Psoas muscle (tissue), 8 donors: ENCODE measurements around the gene MYLIP. TPM values are rescaled to one million over a fixed set of nuclear protein-coding genes. Genes with fewer than 3 reads are reported as not detected.

Experiments used
- ATAC-seq, 4 donors: fragments of 200-7000 bp; cut with Tn5 transposase; one replicate each; pipeline ENCODE4 v1.9.1; 2020; ENCODE audit warnings: moderate library complexity in 3 of 4, mild to moderate bottlenecking in 2 of 4
- DNase-seq, 2 donors: peaks; one replicate each; pipeline ENCODE4 v3.0.0-alpha.2; 2020
- H3K27ac ChIP-seq: fragments of 200-600 bp; one replicate; pipeline ENCODE4 v1.8.0; 2022
- H3K27me3 ChIP-seq, 3 donors: fragments of 200-600 bp in 1 of 3; one replicate each; pipeline versions ENCODE4 v1.6.1 to v1.8.0; 2013 to 2022; ENCODE audit warnings: low read length in 2 of 3, mild to moderate bottlenecking in 2 of 3, moderate library complexity in 1 of 3; ENCODE audit not compliant: insufficient read depth in 3 of 3
- H3K36me3 ChIP-seq, 2 donors: fragments of 200-600 bp in 1 of 2; one replicate each; pipeline versions ENCODE4 v1.6.1 to v1.8.0; 2013 to 2022; ENCODE audit warnings: low read depth in 1 of 2, mild to moderate bottlenecking in 1 of 2, moderate library complexity in 1 of 2; ENCODE audit not compliant: insufficient read depth in 1 of 2
- H3K4me1 ChIP-seq: fragments of 200-600 bp; one replicate; pipeline ENCODE4 v1.8.0; 2022
- H3K4me3 ChIP-seq: fragments of 200-600 bp; one replicate; pipeline ENCODE4 v1.8.0; 2022; ENCODE audit warnings: mild to moderate bottlenecking
- H3K9me3 ChIP-seq: fragments of 200-600 bp; one replicate; pipeline ENCODE4 v1.8.0; 2022
- CTCF ChIP-seq: fragments of 200-600 bp; IDR thresholded peaks from one replicate; pipeline ENCODE4 v1.8.0; 2022; ENCODE audit warnings: antibody characterized with exemption
- WGBS, 3 donors: extraction: QIAGEN DNeasy Blood & Tissue Kit; methylation state at CpG; one replicate each; pipeline versions ENCODE4 v1.1.6 to v1.1.7; 2013; 5-methylcytosine and 5-hydroxymethylcytosine counted together
- intact Hi-C, 2 donors: fragments of 100-400 bp; cut with DNase I; formaldehyde crosslinking; loops; one replicate each; pipeline versions ENCODE4 v1.11.0 to v1.14.2; 2022
- polyA plus RNA-seq, 3 donors: library from polyadenylated mRNA; stranded (reverse); fragments of 200-250 nt; gene quantifications; one replicate each; pipeline ENCODE4 v1.2.3, GENCODE V29; 2013
- total RNA-seq, 4 donors: library from RNA; stranded (reverse); fragmentation: NEBNext Ultra II Directional in 2 of 4; extraction: Animal tissue kit (Norgen Biotek cat#: 25700) in 2 of 4; gene quantifications; one replicate each; pipeline versions ENCODE4 v1.2.1 to v1.2.4, GENCODE V29; 2021 to 2023
- donor health status: healthy with polysubstance abuse.
- donor health status: DM: no; HTN: no; CAD: no; lungs with moderate emphysema.
- donor health status: Bipolar disorder and iron deficiency.
- donor health status: healthy.
- donor health status: DM: yes; HTN: yes; CAD: no.
- donor health status: DM: no; HTN: no; CAD: no.
- donor health status: DM: no; HTN: no; CAD: no.
- donor health status: DM: yes; HTN: yes; CAD: no.

MYLIP gene
- total and polyA plus RNA-seq, 7 donors = 3.9 to 23.4 (median 15.4) TPM

GRCh38 chr6:16148498-16148897, 19.6 kb downstream of the MYLIP start:
- H3K9me3 ChIP-seq = no peaks in the 10 kb centered on the region
- 63 to 70% (median 64%) methylated on average over 2 of the region's 2 CpGs for WGBS, 3 donors
- H3K36me3 ChIP-seq = peaks cover 4 to 72% of the 10 kb centered on the region in 2 donors
- intact Hi-C loops = no loop called here
- peaks cover 32% of the 10 kb centered on the region for H3K4me1 ChIP-seq
- no peak overlapping the region for H3K27ac ChIP-seq
- no peak for TF ChIP-seq CTCF
- H3K27me3 ChIP-seq = no peaks in the 10 kb centered on the region
- ATAC-seq = no peak
- no peak for DNase-seq
- no peak overlapping the region for H3K4me3 ChIP-seq

GRCh38 chr6:16149305-16149704, 20.4 kb downstream of the MYLIP start:
- intact Hi-C loops = no loop called here
- 91 to 96% (median 94%) methylated on average over 2 of the region's 2 CpGs for WGBS, 3 donors
- DNase-seq = no peak
- Histone ChIP-seq H3K27me3 (no peaks in the 10 kb centered on the region), H3K9me3 (no peaks in the 10 kb centered on the region), H3K36me3 (peaks cover 4 to 64% of the 10 kb centered on the region in 2 donors), H3K4me1 (peaks cover 28% of the 10 kb centered on the region), H3K4me3 (no peak overlapping the region), H3K27ac (no peak overlapping the region)
- TF ChIP-seq CTCF = no peak
- no peak for ATAC-seq

GRCh38 chr6:16150098-16150497, 21.2 kb downstream of the MYLIP start:
- intact Hi-C loops = no loop called here
- no peak overlapping the region for H3K27ac ChIP-seq

GRCh38 chr6:16153211-16153820, 24.4 kb downstream of the MYLIP start:
- Histone ChIP-seq H3K36me3 (peaks cover 2 to 24% of the 10 kb centered on the region in 2 donors), H3K27ac (no peak overlapping the region), H3K4me3 (no peak overlapping the region), H3K4me1 (peaks cover 25% of the 10 kb centered on the region), H3K9me3 (no peaks in the 10 kb centered on the region), H3K27me3 (no peaks in the 10 kb centered on the region)
- intact Hi-C loops = no loop called here
- 56 to 74% (median 58%) methylated on average over 9 of the region's 9 CpGs for WGBS, 3 donors
- TF ChIP-seq CTCF = no peak
- DNase-seq (no peak), ATAC-seq (no peak)

More at GRCh38 chr6:16150098-16150497, 21.2 kb downstream of the MYLIP start:
- TF ChIP-seq CTCF = no peak
- ATAC-seq (no peak), DNase-seq (no peak)
- Histone ChIP-seq H3K4me3 (no peak overlapping the region), H3K4me1 (peaks cover 34% of the 10 kb centered on the region), H3K9me3 (no peaks in the 10 kb centered on the region), H3K36me3 (peaks cover 4 to 56% of the 10 kb centered on the region in 2 donors), H3K27me3 (no peaks in the 10 kb centered on the region)
- WGBS, 3 donors = 65 to 79% (median 69%) methylated on average over 7 of the region's 7 CpGs

- H3K9me3 ChIP-seq = no peaks in the 10 kb centered on the region
- TF ChIP-seq CTCF = no peak
- ATAC-seq = peak; percentile 89 to 94 (median 90)
- intact Hi-C loops = no loop called here
- H3K36me3 ChIP-seq = peaks cover 2 to 21% of the 10 kb centered on the region in 2 donors
- WGBS, 3 donors = 31 to 48% (median 43%) methylated on average over 2 of the region's 2 CpGs
- H3K27me3 ChIP-seq = no peaks in the 10 kb centered on the region
- peaks cover 25% of the 10 kb centered on the region for H3K4me1 ChIP-seq
- peak overlapping the region; percentile 58 for H3K27ac ChIP-seq
- DNase-seq = peak; percentile 66 to 82
- no peak overlapping the region for H3K4me3 ChIP-seq
These were observed 26.0 kb downstream of the MYLIP start for GRCh38 chr6:16154904-16155303.
